HCT116 (cell line): ENCODE results near the gene TRIM37. TPM values are rescaled to one million over a fixed set of nuclear protein-coding genes. Genes with fewer than 3 reads are reported as not detected.

Experiments
- ATAC-seq: fragments of 200-7000 bp; cut with Tn5 transposase; 2 replicates; pipeline ENCODE4 v1.9.1; 2020; ENCODE audit warnings: mild to moderate bottlenecking, moderate library complexity
- BruUV-seq: library from RNA; stranded (reverse); fragments of 400-500 nt; replicated peaks from 2 replicates; lab custom pipeline; 2021; lab: Mats Ljungman, UMichigan
- CTCF ChIA-PET: fragments of 300-600 bp; sonication (Branson Sonifier 250); formaldehyde crosslinking; loops from one replicate; lab custom pipeline; 2021; ENCODE audit warnings: antibody characterized with exemption; lab: Charles Lee
- POLR2A ChIA-PET: fragments of 300-600, 350-600 bp; sonication (Branson Sonifier 250); formaldehyde crosslinking; loops from one replicate; lab custom pipeline; 2021; ENCODE audit warnings: antibody characterized with exemption; lab: Charles Lee
- RAD21 ChIA-PET, 2 experiments: fragments of 300-600 bp; sonication (Branson Sonifier 250); formaldehyde crosslinking; loops; one replicate each; lab custom pipeline; 2023; ENCODE audit warnings: low total read pairs in 2 of 2; ENCODE audit not compliant: uncharacterized antibody in 2 of 2, unreplicated experiment in 2 of 2, low non-redundant PET in 1 of 2; lab: Charles Lee
- DNase-seq: peaks from one replicate; pipeline ENCODE4 v3.0.0-alpha.2; 2010; ENCODE audit warnings: low read depth, low spot score
- H2AFZ ChIP-seq: fragments of 200-600 bp; shearing (Covaris generic), sonication (generic); 2 replicates; pipeline ENCODE4 v1.6.1; 2017; ENCODE audit warnings: low read depth, mixed run types, mixed read lengths, antibody characterized with exemption, low read length; ENCODE audit not compliant: poor library complexity, severe bottlenecking
- H3K27ac ChIP-seq: 2 replicates; pipeline ENCODE4 v1.5.1; 2012; ENCODE audit warnings: low read depth, low read length
- H3K27me3 ChIP-seq: fragments of 200-600 bp; sonication (generic); 2 replicates; pipeline ENCODE4 v1.6.1; 2016; ENCODE audit warnings: mixed run types, low read length, mixed read lengths; ENCODE audit not compliant: insufficient read depth
- H3K36me3 ChIP-seq, 2 experiments: fragments of 200-500 bp in 1 of 2; fragments of 200-600 bp in 1 of 2; sonication (Bioruptor generic) in 1 of 2; sonication (generic) in 1 of 2; 2 replicates each; pipeline versions ENCODE4 v1.5.1 to v1.6.1; 2014 to 2016; ENCODE audit warnings: low read length in 2 of 2, inconsistent platforms in 1 of 2, mixed read lengths in 1 of 2, mixed run types in 1 of 2; ENCODE audit not compliant: insufficient read depth in 2 of 2, control insufficient read depth in 1 of 2
- H3K4me1 ChIP-seq, 2 experiments: fragments of 200-600 bp in 1 of 2; sonication (generic) in 1 of 2; 2 replicates each; pipeline versions ENCODE4 v1.5.1 to v1.6.1; 2012 to 2017; ENCODE audit warnings: low read length in 2 of 2, inconsistent platforms in 1 of 2, mild to moderate bottlenecking in 1 of 2, mixed read lengths in 1 of 2, mixed run types in 1 of 2, moderate library complexity in 1 of 2; ENCODE audit not compliant: insufficient read depth in 2 of 2, control insufficient read depth in 1 of 2
- H3K4me2 ChIP-seq: fragments of 200-600 bp; sonication (generic); 2 replicates; pipeline ENCODE4 v1.6.1; 2017; ENCODE audit warnings: mixed run types, low read length, mixed read lengths
- H3K4me3 ChIP-seq, 2 experiments: fragments of 200-600 bp in 1 of 2; sonication (generic) in 1 of 2; replicated peaks in 1 of 2; 2 replicates each; pipeline ENCODE4 v1.5.1; 2011 to 2016; ENCODE audit warnings: low read length in 2 of 2, control low read depth in 1 of 2, low read depth in 1 of 2, mild to moderate bottlenecking in 1 of 2, mixed read lengths in 1 of 2, mixed run types in 1 of 2
- H3K79me2 ChIP-seq: fragments of 200-600 bp; sonication (generic); 2 replicates; pipeline ENCODE4 v1.6.1; 2017; ENCODE audit warnings: mild to moderate bottlenecking, mixed run types, low read length, moderate library complexity, mixed read lengths; ENCODE audit not compliant: insufficient read depth
- H3K9ac ChIP-seq: fragments of 200-600 bp; sonication (generic); 2 replicates; pipeline ENCODE4 v1.6.1; 2016; ENCODE audit warnings: low read length, mixed read lengths
- H3K9me2 ChIP-seq: fragments of 200-600 bp; sonication (generic), shearing (Covaris generic); 2 replicates; pipeline ENCODE4 v1.6.1; 2017; ENCODE audit warnings: mixed run types, mild to moderate bottlenecking, moderate library complexity; ENCODE audit not compliant: insufficient read depth
- H3K9me3 ChIP-seq, 2 experiments: fragments of 200-500 bp in 1 of 2; fragments of 200-600 bp in 1 of 2; sonication (Bioruptor generic) in 1 of 2; sonication (generic) in 1 of 2; 2 replicates each; pipeline ENCODE4 v1.6.1; 2014 to 2017; ENCODE audit warnings: low read length in 2 of 2, mixed read lengths in 2 of 2, inconsistent platforms in 1 of 2, low read depth in 1 of 2, mild to moderate bottlenecking in 1 of 2, mixed run types in 1 of 2, moderate library complexity in 1 of 2; ENCODE audit not compliant: control insufficient read depth in 1 of 2, insufficient read depth in 1 of 2
- H4K20me1 ChIP-seq: fragments of 200-600 bp; sonication (generic), shearing (Covaris generic); 2 replicates; pipeline ENCODE4 v1.6.1; 2017; ENCODE audit warnings: mixed run types, mild to moderate bottlenecking, moderate library complexity; ENCODE audit not compliant: insufficient read depth
- EGR1 ChIP-seq: IDR thresholded peaks from 2 replicates; pipeline ENCODE4 v1.6.1; 2012; ENCODE audit warnings: low read depth
- EZH2 ChIP-seq: fragments of 200-600 bp; sonication (generic); IDR thresholded peaks from 2 replicates; pipeline ENCODE4 v1.6.1; 2017; ENCODE audit warnings: antibody characterized with exemption, mixed run types
- EZH2phosphoT487 ChIP-seq: fragments of 200-600 bp; IDR thresholded peaks from 2 replicates; pipeline ENCODE4 v1.6.1; 2018; ENCODE audit warnings: antibody characterized with exemption, borderline replicate concordance
- FOSL1 ChIP-seq: IDR thresholded peaks from 2 replicates; pipeline ENCODE4 v1.6.1; 2012; ENCODE audit warnings: low read depth
- RAD21 ChIP-seq: IDR thresholded peaks from 2 replicates; pipeline ENCODE4 v1.6.1; 2012; ENCODE audit warnings: low read depth, mild to moderate bottlenecking
- YY1 ChIP-seq: IDR thresholded peaks from 2 replicates; pipeline ENCODE4 v1.6.1; 2011; ENCODE audit warnings: low read length, low read depth, moderate library complexity, mild to moderate bottlenecking; ENCODE audit not compliant: insufficient replicate concordance; ENCODE audit errors: extremely low read depth
- intact Hi-C: fragments of 100-400 bp; cut with micrococcal nuclease; formaldehyde crosslinking; loops from 2 replicates; pipeline ENCODE4 v1.10.0; 2022
- total RNA-seq: library from RNA; stranded (reverse); gene quantifications from one replicate; pipeline ENCODE4 v1.2.1, GENCODE V29; 2021; ENCODE audit not compliant: unreplicated experiment
- TF ChIP-seq, protein P1 (sequence below): IDR thresholded peaks from 2 replicates; pipeline ENCODE4 v1.6.1; 2012
- TF ChIP-seq, protein P2 (sequence below): IDR thresholded peaks from 2 replicates; pipeline ENCODE4 v1.6.1; 2012; ENCODE audit warnings: low read depth

TRIM37 gene
- total RNA-seq, 1 experiment from 2014 or later, result 55.7 TPM

DNA sequence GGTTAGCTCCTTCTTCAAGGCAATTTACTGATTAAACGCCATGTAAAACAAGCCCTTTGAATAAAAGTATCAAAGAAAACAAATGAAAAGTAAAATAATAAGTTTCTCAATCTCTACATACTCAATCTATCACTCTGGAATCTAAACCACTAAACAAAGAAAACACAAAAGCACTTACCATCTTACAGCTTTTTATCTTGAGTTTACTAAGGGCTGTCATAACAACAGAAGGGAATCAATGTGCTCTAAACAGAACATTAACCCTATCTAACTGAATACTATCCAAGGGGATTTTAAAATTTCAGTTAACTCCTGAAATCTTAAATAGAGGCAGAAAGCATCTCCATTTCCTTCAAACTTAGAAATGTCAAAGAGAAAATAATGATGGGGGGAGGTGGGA, 44.9 kb upstream of the TRIM37 start:
- POLR2A ChIA-PET, result no interaction called here
- RAD21 ChIA-PET, result no interaction called here
- no peaks in the 10 kb centered on the region for H4K20me1 ChIP-seq
- no peak overlapping the region for H3K4me3 ChIP-seq
- no peak overlapping the region for H3K27ac ChIP-seq
- DNase-seq, result no peak
- no peak for TF ChIP-seq EGR1
- no peak for TF ChIP-seq EZH2
- TF ChIP-seq YY1, result no peak
- TF ChIP-seq RAD21, result no peak
- TF ChIP-seq, protein P1, sequence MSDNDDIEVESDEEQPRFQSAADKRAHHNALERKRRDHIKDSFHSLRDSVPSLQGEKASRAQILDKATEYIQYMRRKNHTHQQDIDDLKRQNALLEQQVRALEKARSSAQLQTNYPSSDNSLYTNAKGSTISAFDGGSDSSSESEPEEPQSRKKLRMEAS, result no peak
- no peak for TF ChIP-seq EZH2phosphoT487
- TF ChIP-seq FOSL1, result no peak
- TF ChIP-seq, protein P2, sequence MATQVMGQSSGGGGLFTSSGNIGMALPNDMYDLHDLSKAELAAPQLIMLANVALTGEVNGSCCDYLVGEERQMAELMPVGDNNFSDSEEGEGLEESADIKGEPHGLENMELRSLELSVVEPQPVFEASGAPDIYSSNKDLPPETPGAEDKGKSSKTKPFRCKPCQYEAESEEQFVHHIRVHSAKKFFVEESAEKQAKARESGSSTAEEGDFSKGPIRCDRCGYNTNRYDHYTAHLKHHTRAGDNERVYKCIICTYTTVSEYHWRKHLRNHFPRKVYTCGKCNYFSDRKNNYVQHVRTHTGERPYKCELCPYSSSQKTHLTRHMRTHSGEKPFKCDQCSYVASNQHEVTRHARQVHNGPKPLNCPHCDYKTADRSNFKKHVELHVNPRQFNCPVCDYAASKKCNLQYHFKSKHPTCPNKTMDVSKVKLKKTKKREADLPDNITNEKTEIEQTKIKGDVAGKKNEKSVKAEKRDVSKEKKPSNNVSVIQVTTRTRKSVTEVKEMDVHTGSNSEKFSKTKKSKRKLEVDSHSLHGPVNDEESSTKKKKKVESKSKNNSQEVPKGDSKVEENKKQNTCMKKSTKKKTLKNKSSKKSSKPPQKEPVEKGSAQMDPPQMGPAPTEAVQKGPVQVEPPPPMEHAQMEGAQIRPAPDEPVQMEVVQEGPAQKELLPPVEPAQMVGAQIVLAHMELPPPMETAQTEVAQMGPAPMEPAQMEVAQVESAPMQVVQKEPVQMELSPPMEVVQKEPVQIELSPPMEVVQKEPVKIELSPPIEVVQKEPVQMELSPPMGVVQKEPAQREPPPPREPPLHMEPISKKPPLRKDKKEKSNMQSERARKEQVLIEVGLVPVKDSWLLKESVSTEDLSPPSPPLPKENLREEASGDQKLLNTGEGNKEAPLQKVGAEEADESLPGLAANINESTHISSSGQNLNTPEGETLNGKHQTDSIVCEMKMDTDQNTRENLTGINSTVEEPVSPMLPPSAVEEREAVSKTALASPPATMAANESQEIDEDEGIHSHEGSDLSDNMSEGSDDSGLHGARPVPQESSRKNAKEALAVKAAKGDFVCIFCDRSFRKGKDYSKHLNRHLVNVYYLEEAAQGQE, result no peak
- H3K4me1 ChIP-seq, result peaks cover 10 to 20% of the 10 kb centered on the region in 2 experiments
- H3K9me3 ChIP-seq, result no peaks in the 10 kb centered on the region
- no peak overlapping the region for H3K4me2 ChIP-seq
- ATAC-seq, result no peak
- H2AFZ ChIP-seq, result no peak overlapping the region
- CTCF ChIA-PET, result no interaction called here
- no peak overlapping the region for H3K9ac ChIP-seq
- H3K9me2 ChIP-seq, result no peaks in the 10 kb centered on the region
- BruUV-seq, result no TSS peak
- intact Hi-C loops, result no loop called here
- no peaks in the 10 kb centered on the region for H3K27me3 ChIP-seq
- H3K79me2 ChIP-seq, result peaks cover 89% of the 10 kb centered on the region
- no peaks in the 10 kb centered on the region for H3K36me3 ChIP-seq
